GM23248 (cell line): Measurements from ENCODE around the gene ERC1.

Experiments
- EZH2 ChIP-seq: fragments of 200-600 bp; sonication (generic); IDR thresholded peaks from 2 replicates; pipeline ENCODE4 v1.6.1; 2018; ENCODE audit warnings: antibody characterized with exemption, mild to moderate bottlenecking; ENCODE audit not compliant: insufficient read depth, poor library complexity, severe bottlenecking
- EZH2phosphoT487 ChIP-seq: fragments of 200-600 bp; sonication (generic); IDR thresholded peaks from 2 replicates; pipeline ENCODE4 v1.6.1; 2018; ENCODE audit warnings: antibody characterized with exemption, moderate library complexity, mild to moderate bottlenecking, low read depth; ENCODE audit not compliant: insufficient read depth

GRCh38 chr12:1053690-1054089, 62.7 kb downstream of the ERC1 start:
- no peak for TF ChIP-seq EZH2
- no peak for TF ChIP-seq EZH2phosphoT487
